Dermis microvascular lymphatic vessel endothelial cell (primary cell): ENCODE results near the gene RNF14. TPM values are rescaled to one million over a fixed set of nuclear protein-coding genes. Genes with fewer than 3 reads are reported as not detected.

Experiments
- DNase-seq, 2 donors: peaks; one replicate each; pipeline versions ENCODE4 v3.0.0 to v3.0.0-alpha.2; 2010; ENCODE audit warnings: low read depth in 2 of 2
- total RNA-seq: library from RNA; depleted of rRNA; stranded (reverse); fragments of >200 nt; gene quantifications from 2 replicates; pipeline ENCODE4 v1.2.1, GENCODE V29; 2014

RNF14 gene
- total RNA-seq, 1 donor from 2014 or later = 46.0 TPM

DNA sequence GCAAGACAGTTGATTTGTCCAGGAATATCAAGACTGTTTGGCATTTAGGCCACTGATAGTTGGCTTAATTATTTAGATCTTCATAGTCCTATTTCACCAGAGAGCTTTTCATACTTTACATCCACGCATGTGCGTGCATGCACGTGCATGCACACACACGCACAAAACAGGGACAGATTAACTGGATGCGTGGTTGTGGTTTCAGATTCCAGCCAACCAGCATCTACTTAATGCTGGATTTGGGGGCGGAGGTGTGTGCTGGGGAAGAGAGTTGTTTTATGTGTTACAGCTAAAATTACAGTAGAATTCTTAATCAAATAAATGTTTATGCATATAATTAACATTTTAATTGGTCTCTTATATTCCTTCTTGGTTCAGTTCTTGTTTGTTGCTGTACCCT lies 7.3 kb downstream of the RNF14 start:
- DNase-seq = no peak

DNA sequence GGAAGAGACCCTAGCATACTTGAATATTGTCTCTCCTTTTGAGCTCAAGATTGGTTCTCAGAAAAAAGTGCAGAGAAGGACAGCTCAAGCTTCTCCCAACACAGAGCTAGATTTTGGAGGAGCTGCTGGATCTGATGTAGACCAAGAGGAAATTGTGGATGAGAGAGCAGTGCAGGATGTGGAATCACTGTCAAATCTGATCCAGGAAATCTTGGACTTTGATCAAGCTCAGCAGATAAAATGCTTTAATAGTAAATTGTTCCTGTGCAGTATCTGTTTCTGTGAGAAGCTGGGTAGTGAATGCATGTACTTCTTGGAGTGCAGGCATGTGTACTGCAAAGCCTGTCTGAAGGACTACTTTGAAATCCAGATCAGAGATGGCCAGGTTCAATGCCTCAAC lies 9.5 kb downstream of the RNF14 start:
- no peak for DNase-seq

DNA sequence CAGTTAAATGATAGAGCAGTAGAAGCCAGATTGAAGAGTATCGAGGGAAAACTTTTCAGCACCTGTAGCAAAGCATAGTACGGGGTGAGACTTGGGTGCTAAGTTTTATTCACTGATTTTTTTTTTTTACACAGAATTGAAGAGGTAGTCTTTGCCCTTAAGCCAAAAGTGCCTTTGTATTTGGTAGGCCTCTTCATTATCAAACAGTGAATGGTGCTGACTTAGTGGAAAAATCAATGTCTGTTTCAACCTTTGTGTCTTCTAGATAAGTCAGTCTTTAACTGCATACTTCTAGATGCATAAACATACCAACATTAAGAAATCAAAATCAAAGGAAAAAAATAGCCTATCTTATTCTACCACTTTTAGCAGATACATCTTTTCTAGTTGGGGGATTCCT lies 13.7 kb downstream of the RNF14 start:
- DNase-seq = no peak

DNA sequence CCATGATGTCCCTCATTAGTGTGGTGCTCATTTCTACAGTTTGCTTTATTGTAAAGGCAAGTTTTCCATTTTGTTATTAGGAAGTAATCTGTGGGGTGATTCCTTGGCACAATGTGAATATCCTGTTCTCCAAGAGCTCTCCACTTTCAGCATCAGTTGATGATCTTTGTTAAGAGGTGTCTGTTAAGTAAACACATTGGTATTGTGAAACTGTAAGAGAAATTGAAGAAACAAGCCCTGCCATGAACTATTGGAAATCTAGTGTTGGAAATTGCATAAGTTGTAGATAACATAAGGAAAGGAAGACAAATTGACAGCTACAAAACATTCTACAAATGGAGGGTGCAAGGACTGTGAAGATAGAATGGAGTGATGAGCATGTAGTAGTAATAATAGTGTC lies 17.2 kb downstream of the RNF14 start:
- no peak for DNase-seq

DNA sequence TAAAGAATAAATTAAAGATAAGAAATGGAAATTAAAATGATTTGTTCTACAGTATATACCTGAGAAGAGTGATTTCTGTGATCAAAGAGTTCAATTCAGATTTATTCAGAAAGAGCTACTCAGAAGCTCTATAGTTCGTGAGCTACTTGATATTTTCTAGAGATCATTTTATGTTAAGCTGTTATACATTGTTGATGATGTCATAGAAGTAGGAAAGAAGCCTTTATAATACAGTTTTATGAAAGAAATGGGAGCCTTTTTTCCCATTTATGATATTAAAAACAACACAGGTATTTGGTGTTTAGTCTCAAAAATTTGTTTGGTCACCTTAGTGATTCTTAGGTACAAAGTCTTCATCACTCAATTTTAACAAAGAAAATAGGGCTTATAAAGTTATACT lies 20.8 kb downstream of the RNF14 start:
- no peak for DNase-seq

DNA sequence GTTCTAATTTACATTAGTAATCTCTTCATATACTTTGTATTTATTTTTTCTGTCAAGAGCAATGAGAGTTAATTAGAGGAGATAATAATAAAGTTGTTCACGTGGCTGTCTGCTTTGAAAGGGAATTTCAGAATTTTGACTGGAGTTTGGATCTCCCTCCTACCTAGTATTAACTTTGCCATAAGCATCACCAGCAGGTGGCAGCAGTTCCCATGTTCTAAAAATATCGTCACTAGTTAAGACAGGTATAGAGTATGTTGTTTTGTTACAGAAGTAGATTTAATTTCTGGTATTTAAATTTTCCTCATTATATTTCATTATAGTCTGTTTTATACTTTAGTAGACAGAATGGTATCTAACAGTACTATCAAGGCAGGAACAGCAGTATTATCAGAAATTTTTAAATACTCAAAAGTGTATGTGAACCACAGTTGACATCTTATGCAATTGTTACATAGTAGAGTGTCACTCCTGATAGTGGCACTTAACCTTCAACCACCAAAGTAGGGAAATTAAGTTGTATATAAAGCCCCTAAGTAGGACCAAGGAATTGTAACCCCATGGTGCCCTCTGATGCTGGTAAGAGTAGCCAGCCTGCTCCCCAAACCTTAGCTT lies 23.6 kb downstream of the RNF14 start:
- peak; percentile 56 to 68 for DNase-seq

DNA sequence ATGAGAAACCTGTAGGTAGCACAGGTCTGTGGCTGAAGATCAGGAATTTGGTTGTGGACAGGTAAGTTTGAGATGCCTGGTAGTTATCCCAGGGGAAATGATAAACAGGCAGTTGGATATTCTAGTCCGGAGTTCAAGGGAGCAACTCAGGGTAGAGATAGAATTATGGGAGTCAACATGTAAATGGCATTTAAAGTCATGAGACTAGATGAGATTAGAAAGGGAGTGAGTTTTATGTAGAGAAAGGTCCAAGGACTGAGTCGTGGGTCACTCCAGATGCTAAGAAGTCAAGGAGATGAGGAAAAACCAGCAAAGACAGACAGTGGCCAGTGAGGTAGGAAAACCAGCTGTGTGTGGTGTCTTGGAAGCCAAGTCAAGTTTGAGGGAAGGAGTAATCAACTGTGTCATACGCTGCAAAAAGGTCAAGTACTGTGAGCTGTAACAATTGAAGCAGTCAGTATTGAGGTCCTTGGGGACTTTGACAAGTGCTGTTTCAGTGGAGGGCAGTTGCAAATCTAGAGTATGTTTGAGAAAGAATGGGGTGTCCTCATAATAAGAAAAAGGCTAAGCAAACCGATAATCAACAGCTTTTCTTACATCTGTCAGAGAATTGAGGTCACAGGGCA lies 25.7 kb downstream of the RNF14 start:
- DNase-seq = no peak

DNA sequence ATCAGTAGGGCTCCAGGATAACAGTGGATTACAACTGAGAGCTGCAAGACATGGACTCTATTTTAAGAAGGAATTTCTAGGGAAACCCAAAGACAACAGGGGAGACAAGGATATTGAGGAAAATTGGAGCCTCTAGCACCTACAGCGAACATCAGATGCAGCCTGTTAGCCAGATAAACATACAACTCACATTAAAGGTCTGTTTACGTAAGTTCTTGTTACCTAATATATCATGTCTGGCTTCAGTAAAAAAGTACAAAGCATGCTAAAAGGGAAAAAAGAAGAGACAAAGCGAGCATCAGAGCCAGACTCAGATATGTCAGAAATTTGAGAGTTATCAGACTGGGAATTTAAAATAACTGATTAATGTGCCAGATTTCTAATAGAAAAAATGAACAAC lies 26.8 kb downstream of the RNF14 start:
- no peak for DNase-seq

DNA sequence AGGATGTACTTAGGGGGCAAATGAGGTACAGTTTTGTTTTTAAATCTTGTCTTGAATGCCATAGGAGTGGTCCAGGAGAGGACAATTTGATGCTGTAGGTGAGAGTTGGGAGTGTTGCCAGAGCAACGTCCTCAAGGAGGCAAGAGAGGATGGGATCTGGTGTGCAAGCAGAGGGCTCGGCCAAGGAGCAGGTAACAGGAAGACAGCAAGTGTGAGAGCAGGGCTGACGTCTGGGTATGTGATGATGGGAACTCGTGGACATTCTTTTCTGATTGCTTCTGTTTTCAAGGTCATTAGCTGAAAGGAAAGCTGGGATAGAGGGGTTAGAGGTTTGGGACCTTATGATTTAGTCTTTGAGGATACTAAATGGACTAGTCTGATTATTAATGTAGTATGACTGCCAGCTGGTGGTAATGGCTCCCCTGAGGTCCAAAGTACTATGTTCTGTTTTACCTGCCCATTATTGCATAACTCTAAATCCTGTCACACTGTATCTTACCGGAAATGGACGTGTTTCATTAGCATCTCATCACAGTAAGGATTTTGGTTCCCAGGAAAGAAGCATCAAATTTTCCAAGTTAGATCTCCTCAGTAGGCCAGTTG lies 28.6 kb downstream of the RNF14 start:
- DNase-seq = no peak

DNA sequence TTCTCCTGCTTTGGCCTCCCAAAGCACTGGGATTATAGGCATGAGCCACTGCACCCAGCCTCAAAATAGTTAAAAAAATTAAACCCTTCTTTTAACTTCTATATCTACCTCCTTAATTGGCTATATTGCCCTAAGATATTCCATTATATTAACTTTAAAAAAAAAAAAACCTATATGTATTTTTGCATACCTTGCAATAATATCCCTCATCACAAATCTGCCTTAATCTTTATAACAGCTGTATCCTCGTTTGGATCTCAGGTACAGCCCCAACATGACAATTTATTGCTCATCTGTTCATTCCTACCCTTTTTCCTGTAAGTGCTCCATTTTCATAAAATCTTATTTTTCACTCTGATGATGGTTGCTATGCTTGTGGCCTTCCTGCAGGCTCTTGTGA lies 31.3 kb downstream of the RNF14 start:
- DNase-seq = no peak

DNA sequence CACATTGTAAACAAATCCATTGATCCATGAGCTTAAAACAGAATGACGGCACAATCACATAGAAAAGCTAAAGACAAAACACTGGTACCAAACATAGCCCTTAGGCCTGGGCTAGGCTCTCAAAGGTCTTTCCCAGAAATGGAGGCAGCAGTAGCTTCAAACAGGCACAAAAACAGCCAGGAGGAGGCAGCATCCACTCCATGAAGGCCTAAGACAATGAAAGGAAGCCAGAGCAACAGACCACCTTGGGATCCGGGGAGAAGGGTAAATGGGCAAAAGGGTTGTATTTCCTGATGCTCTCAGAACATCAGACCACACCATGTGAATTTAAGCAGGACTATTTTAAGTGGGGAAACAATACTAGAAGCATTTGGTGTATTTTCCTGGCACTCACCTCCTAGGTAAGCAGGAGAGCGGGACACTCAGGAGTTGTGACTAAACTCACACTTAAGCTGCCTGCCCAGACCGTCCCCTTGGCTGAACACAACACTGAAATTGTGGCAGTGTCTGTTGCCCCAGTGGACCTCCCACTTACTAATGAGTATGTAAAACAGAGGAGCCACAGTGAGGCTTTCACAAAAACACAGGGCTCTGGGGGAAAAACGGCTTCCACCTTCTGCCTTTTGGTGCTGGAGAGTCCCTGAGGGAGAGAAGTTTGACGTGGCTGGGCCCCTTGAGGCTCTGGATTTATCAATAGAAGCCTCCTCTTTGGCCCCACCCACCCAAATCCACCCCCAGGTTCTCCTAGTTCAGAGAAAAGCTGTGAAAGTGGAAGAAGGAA lies 32.0 kb downstream of the RNF14 start:
- DNase-seq = peak in 1 of 2 donors; percentile 47

DNA sequence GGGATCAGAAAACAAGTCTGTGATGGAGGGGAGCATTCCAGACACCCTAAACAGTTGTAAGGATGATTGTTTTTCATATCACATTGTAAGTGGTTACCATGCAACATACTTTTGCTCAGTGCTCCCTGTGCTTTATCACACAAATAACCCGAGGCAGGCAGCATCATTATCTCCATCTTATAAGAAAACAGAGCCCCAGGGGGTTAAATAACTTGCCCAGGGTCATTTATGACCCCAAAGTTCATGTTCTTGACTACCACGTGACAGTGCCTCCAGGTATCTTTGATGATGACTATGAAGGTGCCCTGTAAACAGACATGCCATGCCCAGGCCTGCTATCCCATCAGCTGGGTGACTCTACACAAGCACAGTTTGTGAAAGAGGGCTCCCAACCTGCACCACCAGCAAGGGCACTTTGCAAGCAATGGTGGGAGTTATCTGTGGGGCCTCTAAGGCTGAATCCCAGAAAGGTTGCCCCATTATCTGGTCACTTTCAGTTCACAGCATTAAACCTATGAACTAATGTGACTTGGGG lies 34.4 kb downstream of the RNF14 start:
- DNase-seq = no peak

DNA sequence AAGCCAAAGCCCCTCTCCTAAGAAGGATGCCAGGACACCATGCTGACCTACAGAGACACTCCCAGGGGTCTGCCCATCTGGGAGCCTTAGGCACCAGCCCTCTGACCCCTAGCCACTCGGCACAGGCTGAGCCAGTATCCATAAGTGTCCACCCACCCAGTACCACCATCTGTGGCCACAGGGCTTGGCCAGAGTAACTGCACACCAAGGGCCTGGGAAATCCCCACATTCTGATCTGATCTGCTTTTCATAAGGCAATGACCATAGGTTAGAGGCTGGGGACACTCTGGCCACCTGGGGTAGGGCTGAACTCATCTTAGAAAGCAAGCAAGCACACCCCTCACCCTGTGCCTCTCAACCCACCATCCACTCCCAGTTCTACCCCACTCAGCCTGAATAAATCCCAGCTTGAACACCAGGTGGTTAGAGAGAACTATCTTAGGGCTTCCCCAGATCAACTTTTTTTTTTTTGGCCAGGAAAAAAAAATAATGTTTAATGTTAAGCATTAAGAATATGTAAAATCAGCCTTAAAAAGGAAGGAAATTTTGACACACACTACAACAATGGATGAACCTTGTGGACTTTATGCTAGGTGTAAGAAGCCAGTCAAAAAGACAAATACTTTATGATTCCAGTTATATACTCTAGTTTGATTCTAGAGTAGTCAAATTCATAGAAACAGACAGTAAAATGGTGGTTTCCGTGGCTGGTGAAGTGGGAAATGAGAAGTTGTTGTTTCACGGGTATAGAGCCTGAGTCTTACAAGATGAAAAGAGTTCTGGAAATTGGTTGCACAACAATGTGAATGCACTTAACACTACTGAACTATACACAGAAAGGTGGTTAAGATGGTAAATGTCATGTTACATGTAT lies 37.7 kb downstream of the RNF14 start:
- no peak for DNase-seq

DNA sequence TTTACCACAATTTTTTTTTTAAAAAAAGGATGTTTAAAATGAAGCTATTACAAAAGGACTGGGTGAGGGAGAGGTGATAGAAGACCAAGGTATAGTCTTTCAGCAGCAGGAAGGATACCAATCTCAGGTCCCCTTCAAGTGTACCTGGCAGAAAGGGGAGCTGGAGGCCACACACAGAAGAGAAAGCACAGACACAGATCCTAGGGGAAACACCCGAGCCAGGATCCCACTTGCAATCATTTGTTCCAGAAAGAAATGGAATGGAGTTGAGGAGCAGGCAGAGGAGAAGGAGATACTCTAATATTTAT lies 38.3 kb downstream of the RNF14 start:
- no peak for DNase-seq

DNA sequence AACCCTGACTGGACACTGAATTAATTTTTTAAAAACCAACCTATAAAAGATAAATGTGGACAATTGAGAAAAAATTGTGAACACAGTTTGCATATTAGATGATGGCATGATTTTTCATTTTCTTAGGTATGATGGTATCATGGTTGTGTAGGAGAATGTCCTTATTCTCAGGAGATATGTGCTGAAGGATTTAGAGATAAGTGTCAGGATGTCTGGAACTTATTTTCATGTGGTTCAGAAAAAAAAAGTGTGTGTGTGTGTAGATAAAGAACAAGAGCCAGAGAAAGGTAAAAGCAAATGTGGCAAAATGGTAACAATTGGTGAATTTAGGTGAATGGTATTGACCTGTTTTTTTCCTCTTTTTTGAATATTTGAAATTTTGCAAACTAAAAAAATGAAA lies 39.9 kb downstream of the RNF14 start:
- no peak for DNase-seq

DNA sequence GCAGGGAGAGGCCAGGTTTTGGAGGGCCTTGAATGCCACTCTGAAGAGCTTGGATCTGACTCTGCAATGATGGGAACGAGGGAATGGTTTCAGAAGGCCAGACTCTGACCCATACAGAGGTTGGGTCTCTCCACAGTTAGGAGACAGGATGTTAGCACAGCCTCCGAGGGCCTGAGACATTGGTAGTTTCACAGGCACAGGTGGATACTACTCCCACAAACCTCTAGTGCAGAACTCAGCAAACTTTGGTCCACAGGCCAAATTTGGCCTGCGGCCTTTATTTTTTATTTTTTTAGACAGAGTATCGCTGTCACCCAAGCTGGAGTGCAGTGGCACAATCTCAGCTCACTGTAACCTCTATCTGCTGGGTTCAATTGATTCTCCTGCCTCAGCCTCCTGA lies 41.0 kb downstream of the RNF14 start:
- no peak for DNase-seq

DNA sequence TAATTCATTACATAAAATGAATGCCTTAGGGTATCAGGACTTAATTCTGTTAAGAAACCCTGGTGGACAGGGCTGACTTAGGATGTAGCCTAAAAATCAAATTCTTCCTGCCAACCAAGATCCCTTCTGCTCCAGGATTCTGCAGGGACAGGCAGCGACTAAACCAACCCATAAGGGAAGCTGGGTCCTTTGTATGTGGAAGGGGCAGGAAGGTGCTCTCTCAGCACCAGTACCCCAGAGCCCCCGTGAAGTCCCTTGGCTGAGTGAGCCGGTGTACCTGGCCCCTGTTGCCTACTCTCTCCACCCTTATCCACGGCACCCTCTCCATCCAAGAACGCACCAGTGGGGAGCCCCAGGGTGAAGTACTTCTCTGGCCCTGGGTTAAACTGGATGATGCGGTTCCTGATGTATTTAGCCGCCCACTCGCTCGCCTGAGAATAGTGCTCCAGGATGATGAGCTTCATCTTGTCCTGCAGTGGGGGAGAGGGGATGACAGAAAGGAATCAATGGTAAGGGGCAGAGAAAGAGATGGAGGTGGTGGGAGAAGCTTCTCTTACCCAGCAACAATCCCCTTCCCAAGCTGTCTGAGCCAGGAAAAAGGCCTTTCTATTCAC lies 42.8 kb downstream of the RNF14 start:
- DNase-seq = no peak

DNA sequence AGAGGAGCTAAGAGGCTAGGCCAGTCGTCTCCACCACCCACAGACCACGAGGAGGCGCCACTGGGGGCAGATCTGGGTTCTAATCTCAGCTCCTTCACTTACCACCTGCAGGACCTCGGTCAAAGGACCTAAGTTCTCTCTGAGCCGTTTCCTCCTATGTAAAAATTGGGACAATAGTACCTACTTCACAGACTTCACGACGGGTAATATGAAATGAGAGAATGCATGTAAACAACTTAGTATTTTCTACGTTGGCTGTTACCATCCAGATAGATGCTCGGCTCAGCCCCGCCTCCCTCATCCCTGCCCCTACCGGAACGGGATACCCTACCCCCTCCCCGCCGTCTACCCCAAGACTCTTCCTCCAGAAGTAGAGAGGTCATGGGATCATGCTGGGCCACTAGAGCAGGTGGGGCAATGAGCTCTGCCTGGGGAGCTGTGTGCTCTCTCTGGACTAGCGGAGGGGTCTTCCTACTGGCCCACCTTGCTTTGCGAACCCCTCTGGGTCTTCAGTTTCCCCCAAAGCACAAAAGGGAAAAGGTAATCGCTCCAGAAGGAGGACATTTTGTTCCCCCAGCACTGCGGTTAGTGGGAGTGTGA lies 43.4 kb downstream of the RNF14 start:
- peak; percentile 4 to 52 for DNase-seq

DNA sequence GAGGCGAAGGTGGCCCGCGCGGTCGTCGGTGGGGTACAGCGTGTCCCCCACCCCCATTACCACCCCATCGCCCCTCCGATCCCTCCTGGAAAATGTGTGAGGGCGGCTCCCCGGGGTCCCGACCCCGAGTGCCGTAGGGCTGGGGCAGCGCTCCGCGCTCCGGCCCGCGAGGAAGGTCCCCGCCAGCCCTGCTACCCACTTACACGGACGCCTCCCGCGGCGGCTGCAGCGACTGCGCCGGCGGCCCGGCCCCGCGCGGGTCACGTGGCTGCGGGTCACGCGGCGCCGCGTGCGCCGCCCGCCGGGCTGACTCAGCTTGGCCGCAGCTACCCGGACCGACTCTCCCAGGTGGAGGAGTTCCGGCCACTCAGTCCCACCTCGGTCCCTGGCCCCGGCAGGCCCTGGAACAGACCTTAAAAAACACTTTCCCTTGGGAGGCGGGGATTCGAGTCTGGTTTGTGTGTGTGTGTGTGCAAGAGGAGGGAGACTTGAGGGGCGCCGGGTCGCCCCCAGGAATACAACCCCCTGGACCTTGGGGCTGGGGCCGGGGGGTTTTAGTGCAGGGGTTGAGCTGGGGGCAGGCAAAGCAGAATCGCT lies 44.0 kb downstream of the RNF14 start, which contains the start of gene GNPDA1:
Gene GNPDA1, minus strand, starts transcription at position 236 of the 597 bp plus-strand sequence. CDS start 992 bp downstream, outside the sequence.
- peak; percentile 42 to 79 for DNase-seq
